GM19467 (cell line): ENCODE data around the gene STAB2.

Experiments
- ATAC-seq: cut with Tn5 transposase; IDR thresholded peaks from one replicate; pipeline ENCODE4 v1.9.1; 2021; ENCODE audit warnings: mild to moderate bottlenecking, moderate library complexity; ENCODE audit not compliant: unreplicated experiment

STAB2 gene

DNA sequence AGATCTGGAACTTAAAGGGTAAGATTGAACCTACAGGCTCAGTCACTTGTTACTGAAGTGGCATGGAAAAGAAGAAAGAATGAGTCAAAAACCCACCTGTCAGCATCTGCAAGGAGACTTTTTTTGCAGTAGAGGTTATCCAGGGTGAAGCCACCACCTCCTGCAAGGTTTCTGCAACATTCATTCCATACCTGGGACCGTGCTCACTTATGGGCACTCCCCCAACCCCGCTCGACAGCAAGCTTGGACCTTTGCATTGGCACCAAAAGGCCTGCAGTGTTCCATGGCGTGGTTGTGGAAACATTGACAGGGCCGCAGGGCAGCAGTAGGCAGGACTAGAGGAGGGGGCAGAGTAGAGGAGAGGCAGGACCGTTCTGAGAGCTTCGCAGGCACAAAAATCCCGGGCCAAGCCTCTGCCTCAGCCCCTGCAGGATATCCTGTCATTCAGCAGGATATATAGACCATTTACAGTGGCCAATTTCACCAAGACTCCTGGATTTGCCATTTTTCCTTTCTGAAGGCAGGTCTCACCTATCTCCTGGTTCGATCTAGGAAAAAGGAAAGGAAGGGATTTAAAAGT lies at the start of gene STAB2:
STAB2 (plus strand) TSS at position 483 of the 580 bp plus-strand sequence. CDS start 204 bp downstream, outside the sequence.
- ATAC-seq, result no peak

GRCh38 chr12:103538397-103538796 lies 48.7 kb upstream of the STAB2 start:
- no peak for ATAC-seq

GRCh38 chr12:103540319-103540718 lies 46.8 kb upstream of the STAB2 start:
- no peak for ATAC-seq

- no peak for ATAC-seq
Measured at GRCh38 chr12:103542078-103542477, 45.0 kb upstream of the STAB2 start.

DNA sequence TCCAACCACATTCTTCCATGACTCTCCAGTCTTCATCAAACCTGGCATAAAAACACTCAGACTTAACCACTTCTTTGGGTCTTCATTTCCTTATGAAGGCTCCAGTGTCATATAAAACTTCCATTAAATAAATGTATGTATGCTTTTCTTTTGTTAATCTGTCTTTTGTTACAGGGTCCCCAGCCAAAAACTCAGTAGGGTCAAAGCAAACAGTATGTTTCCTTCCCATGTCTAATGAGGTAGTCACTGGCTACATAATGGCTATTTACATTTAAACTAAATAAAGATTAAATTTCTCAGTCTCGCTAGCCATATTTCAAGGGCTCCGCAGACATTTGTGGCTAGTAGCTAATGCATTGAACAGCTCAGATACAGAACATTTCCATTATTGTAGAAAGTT lies 40.1 kb upstream of the STAB2 start:
- no peak for ATAC-seq

DNA sequence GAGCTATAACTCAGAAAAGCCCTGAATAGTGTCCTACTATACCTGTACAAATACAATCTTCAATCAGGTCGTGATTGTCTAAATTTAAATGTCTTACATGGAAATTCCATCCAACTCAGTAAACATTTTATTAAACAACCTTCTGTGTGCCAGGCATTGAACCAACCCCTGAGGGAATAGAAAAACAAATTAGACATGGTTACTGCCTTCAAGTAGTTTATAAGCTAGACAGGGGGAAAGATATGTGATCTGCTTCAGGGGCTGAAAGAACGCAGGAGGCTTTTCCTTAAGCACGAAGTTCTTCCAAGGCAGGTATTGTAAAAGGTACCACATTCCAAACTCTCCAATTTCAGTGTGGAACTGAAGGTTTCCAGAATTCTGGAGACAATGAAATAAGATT lies 39.7 kb upstream of the STAB2 start:
- ATAC-seq, result no peak

DNA sequence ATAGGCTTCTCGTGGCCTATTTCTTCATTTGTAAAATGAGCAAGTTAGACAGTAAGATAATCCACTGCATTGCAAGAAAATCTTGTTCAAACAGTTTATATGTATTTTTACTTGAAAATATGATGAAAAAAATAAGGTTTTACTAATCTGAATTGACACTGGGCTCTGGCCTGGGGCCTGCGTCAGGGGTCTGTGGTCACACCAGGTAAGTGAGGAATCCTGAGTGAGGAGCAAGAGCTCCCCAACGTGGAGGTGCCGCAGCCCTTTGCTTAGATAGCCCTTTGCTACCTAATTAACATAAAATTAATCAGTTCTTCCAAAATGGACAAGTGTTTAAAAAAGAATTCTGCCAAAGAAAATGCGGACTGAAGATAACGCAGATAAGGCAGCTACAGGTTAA lies 39.1 kb upstream of the STAB2 start:
- ATAC-seq, result no peak

- no peak for ATAC-seq
Measured at GRCh38 chr12:103548622-103549601, 38.2 kb upstream of the STAB2 start.

- no peak for ATAC-seq
Measured at GRCh38 chr12:103556890-103557627, 30.0 kb upstream of the STAB2 start.

DNA sequence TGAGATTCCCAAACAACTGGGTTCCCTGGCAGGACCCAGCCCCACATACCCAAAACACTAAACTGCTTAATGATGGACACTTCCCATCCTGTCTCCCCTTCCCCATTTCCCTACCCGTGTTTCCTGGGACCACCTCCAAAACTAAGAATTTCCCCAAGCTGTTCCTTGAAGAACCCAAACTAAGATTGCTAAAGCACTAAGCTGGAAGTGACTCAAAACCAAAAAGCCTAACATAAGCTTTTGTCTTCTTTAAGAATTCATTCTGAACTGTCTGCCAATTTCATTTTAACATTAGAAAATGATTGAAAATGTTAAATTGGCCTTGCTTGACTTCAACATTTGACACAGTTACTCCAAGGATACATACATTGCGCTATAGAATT lies 29.5 kb upstream of the STAB2 start:
- no peak for ATAC-seq

DNA sequence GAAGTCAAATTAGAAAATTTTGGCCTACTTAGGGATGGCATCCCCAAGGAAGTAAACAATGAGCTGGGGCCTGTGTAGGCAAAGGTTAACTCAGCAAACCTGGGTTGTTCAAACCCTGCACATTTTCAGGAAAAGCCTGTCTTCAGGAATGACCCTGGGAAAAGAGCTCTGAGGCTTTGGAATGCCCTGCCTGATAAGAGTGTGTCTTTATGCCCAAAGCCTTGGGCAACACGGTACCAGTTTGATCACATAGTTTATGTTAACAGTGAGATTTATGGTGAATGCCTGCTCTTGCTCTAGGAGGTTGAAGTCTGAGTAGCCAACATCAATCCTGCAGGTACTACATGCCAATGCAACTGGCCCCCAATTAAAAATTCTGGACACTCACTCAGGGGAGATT lies 28.2 kb upstream of the STAB2 start:
- no peak for ATAC-seq

GRCh38 chr12:103560604-103561101 lies 26.4 kb upstream of the STAB2 start:
- no peak for ATAC-seq

GRCh38 chr12:103561174-103561573 lies 25.9 kb upstream of the STAB2 start:
- ATAC-seq, result no peak

DNA sequence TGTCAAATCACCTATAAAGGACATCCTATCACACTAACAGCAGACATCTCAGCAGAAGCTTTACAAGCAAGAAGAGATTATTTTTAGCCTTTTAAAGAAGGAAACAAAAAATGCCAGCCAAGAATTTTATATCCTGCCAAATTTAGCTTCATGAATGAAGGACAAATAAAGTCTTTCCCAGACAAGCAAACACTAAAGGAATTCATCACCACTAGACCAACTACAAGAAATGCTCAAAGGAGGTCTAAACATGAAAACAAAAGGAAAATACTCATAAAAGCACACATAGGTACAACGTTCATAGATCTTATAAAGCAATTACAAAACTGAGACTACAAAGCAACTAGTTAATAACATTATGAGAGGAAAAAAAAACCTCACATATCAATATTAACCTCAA lies 20.7 kb upstream of the STAB2 start:
- ATAC-seq, result no peak

DNA sequence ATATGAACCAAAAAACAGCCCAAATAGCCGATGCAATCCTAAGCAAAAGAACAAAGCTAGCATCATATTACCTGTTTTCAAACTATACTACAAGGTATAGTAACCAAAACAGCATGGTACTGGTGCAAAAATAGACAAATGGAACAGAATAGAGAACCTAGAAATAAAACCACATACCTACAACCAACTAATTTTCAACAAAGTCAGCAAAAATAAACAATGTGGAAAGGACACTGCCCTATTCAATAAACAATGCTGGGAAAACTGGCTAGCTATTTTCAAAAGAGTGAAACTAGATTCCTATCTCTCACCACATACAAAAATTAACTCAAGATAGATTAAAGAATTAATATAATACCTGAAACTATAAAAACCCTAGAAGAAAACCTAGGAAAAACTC lies 17.8 kb upstream of the STAB2 start:
- ATAC-seq, result no peak

- ATAC-seq, result no peak
Measured at GRCh38 chr12:103571286-103571685, 15.8 kb upstream of the STAB2 start.

DNA sequence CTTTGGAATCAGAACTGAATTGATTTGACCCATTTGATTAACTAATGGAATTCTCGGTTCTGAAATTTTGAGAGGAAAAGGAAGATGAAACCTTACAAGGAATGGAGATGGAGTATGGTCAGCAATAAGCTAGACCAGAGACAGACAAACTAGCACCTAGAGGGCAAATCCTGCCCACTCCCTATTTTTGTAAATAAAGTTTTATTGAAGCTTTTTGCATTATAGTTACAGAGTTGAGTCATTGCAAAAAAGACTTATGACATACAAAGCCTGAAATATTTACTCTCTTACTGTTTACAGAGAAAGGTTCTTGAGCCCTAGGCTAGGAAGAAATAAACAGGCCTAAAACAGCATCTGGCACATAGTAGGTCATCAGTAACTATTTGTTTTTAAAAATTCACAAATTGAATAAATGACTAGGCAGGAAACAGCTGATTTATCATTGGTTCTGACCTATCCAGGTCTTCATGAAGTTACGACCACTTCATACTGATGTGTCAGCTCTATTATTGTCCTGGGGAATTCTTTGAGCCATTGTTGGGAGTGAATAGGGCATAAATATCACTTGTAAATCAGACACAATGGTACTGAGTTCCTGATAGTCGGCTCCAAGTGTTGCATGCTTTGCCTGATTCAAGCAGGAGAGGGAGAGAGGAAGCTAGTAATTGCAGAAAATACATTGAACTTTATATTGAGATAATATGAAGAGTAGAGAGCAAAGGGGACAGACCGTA lies 14.6 kb upstream of the STAB2 start:
- ATAC-seq, result no peak

DNA sequence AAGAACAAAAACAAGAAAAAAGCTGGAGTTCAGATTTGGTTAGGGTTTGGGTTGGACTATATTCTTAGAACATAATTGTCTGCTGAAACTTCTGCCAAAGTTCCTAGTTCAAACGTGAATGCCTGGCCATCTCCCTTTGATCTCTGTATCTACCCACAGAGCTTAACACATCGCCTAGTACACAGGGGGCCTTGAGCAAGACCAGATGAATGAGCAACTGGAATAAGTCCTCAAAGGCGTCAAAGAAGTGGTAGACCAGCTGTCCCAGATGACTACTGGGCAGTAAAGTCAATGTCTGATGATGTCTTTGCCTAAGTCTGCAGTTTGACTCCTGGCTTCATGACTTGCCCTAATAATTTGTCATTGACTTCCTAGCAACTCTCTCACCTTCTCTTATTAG lies 13.9 kb upstream of the STAB2 start:
- no peak for ATAC-seq

DNA sequence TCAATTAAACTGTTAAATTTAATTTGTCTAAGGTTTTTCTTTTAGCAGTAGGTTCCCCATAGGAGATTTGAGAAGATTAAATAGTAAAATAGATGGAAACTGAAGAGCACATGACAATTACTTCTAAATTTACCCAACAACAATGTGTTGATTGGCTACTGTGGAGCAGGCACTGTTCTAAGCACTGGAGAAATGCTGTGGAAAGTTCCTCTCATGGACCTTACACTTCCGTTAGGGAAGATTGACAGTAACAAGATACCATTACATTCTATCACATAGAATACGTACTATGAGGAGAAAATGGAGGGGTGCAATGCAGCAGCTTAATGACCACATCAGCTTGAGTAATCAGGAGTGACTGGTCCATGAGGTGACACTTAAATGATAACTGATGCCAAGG lies 8.1 kb upstream of the STAB2 start:
- ATAC-seq, result no peak

- no peak for ATAC-seq
Measured at GRCh38 chr12:103580026-103580425, 7.0 kb upstream of the STAB2 start.

DNA sequence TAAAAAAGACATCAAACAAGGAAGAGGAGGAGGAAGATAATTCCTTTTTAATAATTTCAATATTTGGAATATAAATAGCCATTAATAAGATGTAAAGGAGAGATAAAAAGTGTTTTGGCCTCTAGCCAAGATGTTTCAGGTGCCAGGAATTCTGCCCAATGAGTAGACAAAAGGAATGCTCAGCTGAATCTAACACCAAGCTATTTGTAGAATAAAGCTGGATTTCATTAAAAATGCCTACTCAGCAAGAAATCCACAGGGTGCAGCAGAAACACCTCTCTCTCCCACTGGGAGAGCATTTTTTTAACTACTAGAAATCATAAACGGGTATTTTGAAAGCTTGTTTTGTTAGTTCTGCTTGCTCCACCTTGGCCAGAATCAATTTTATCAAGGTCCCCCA lies 4.1 kb upstream of the STAB2 start:
- no peak for ATAC-seq
